Osteoblast (primary cell): ENCODE results near the gene SNRPF. TPM values are rescaled to one million over a fixed set of nuclear protein-coding genes. Genes with fewer than 3 reads are reported as not detected.

ENCODE experiments used
- DNase-seq: peaks from one replicate; pipeline ENCODE4 v3.0.0; 2011; ENCODE audit warnings: low spot score, mixed read lengths; ENCODE audit not compliant: insufficient read length; ENCODE audit errors: missing footprints
- H2AFZ ChIP-seq: 2 replicates; pipeline ENCODE4 v1.6.0; 2011; ENCODE audit warnings: mild to moderate bottlenecking, low read length
- H3K27ac ChIP-seq: 2 replicates; pipeline ENCODE4 v1.5.1; 2011; ENCODE audit warnings: mild to moderate bottlenecking, low read depth, low read length, moderate library complexity
- H3K27me3 ChIP-seq: 2 replicates; pipeline ENCODE4 v1.6.0; 2012; ENCODE audit warnings: mild to moderate bottlenecking, control low read depth, inconsistent platforms, low read length, moderate library complexity; ENCODE audit not compliant: insufficient read depth
- H3K36me3 ChIP-seq: 2 replicates; pipeline ENCODE4 v1.5.1; 2011; ENCODE audit warnings: mild to moderate bottlenecking, low read length, control low read depth, moderate library complexity; ENCODE audit not compliant: insufficient read depth
- H3K4me1 ChIP-seq: 2 replicates; pipeline ENCODE4 v1.5.1; 2011; ENCODE audit warnings: mild to moderate bottlenecking, low read length, control low read depth, moderate library complexity; ENCODE audit not compliant: insufficient read depth
- H3K4me2 ChIP-seq: 2 replicates; pipeline ENCODE4 v1.6.0; 2011; ENCODE audit warnings: mild to moderate bottlenecking, low read length; ENCODE audit not compliant: insufficient read depth
- H3K4me3 ChIP-seq: fragments of 200-600 bp; sonication (generic); 3 replicates; pipeline ENCODE4 v1.5.1; 2012; ENCODE audit warnings: mild to moderate bottlenecking, low read length, inconsistent platforms; ENCODE audit not compliant: insufficient read depth
- H3K79me2 ChIP-seq: 2 replicates; pipeline ENCODE4 v1.6.0; 2012; ENCODE audit warnings: mild to moderate bottlenecking, low read length, control low read depth, inconsistent platforms; ENCODE audit not compliant: insufficient read depth
- H3K9me3 ChIP-seq: 2 replicates; pipeline ENCODE4 v1.5.1; 2011; ENCODE audit warnings: low read depth, low read length, control low read depth
- H4K20me1 ChIP-seq: 2 replicates; pipeline ENCODE4 v1.6.0; 2012; ENCODE audit warnings: mild to moderate bottlenecking, low read length, control low read depth; ENCODE audit not compliant: insufficient read depth
- CTCF ChIP-seq: IDR thresholded peaks from 2 replicates; pipeline ENCODE4 v1.5.1; 2011; ENCODE audit warnings: mild to moderate bottlenecking, low read depth, low read length, moderate library complexity; ENCODE audit errors: extremely low read depth
- total RNA-seq: library from RNA; depleted of rRNA; stranded (reverse); fragments of >200 nt; gene quantifications from 2 replicates; pipeline ENCODE4 v1.2.3, GENCODE V29; 2012

The SNRPF gene
- total RNA-seq, 1 donor, result 6.2 TPM

- H3K9me3 ChIP-seq, result no peaks in the 10 kb centered on the region
- no peak overlapping the region for H2AFZ ChIP-seq
- TF ChIP-seq CTCF, result no peak
- peaks cover 36% of the 10 kb centered on the region for H3K36me3 ChIP-seq
- no peak overlapping the region for H3K27ac ChIP-seq
- peak overlapping the region; percentile 96 for H3K4me2 ChIP-seq
- H4K20me1 ChIP-seq, result peaks cover 12% of the 10 kb centered on the region
- H3K79me2 ChIP-seq, result peaks cover 56% of the 10 kb centered on the region
- no peak for DNase-seq
- H3K4me3 ChIP-seq, result peak overlapping the region; percentile 95
- no peaks in the 10 kb centered on the region for H3K27me3 ChIP-seq
- H3K4me1 ChIP-seq, result peaks cover 10% of the 10 kb centered on the region
Observed at GRCh38 chr12:95859947-95860850, 1.4 kb downstream of the SNRPF start.

GRCh38 chr12:95862038-95862437 is 3.3 kb downstream of the SNRPF start:
- no peak for TF ChIP-seq CTCF
- H3K27ac ChIP-seq, result no peak overlapping the region
- H3K79me2 ChIP-seq, result peaks cover 56% of the 10 kb centered on the region
- H3K27me3 ChIP-seq, result no peaks in the 10 kb centered on the region
- no peak overlapping the region for H3K4me2 ChIP-seq
- H2AFZ ChIP-seq, result no peak overlapping the region
- H3K4me1 ChIP-seq, result peaks cover 10% of the 10 kb centered on the region
- H3K4me3 ChIP-seq, result no peak overlapping the region
- peaks cover 41% of the 10 kb centered on the region for H3K36me3 ChIP-seq
- H3K9me3 ChIP-seq, result no peaks in the 10 kb centered on the region
- no peak for DNase-seq
- H4K20me1 ChIP-seq, result peaks cover 12% of the 10 kb centered on the region

GRCh38 chr12:95863337-95863736 is 4.6 kb downstream of the SNRPF start:
- DNase-seq, result no peak
- no peaks in the 10 kb centered on the region for H3K9me3 ChIP-seq
- no peak for TF ChIP-seq CTCF
- peaks cover 10% of the 10 kb centered on the region for H3K4me1 ChIP-seq
- H4K20me1 ChIP-seq, result peaks cover 12% of the 10 kb centered on the region
- no peak overlapping the region for H3K4me3 ChIP-seq
- H3K27ac ChIP-seq, result no peak overlapping the region
- H3K4me2 ChIP-seq, result no peak overlapping the region
- H3K79me2 ChIP-seq, result peaks cover 56% of the 10 kb centered on the region
- no peak overlapping the region for H2AFZ ChIP-seq
- H3K36me3 ChIP-seq, result peaks cover 47% of the 10 kb centered on the region
- H3K27me3 ChIP-seq, result no peaks in the 10 kb centered on the region

GRCh38 chr12:95870897-95871296 is 12.1 kb downstream of the SNRPF start:
- Histone ChIP-seq H3K27ac (no peak overlapping the region), H3K4me1 (no peaks in the 10 kb centered on the region), H3K9me3 (no peaks in the 10 kb centered on the region), H4K20me1 (no peaks in the 10 kb centered on the region), H3K79me2 (no peaks in the 10 kb centered on the region), H3K4me2 (no peak overlapping the region), H3K4me3 (no peak overlapping the region), H3K36me3 (peaks cover 8% of the 10 kb centered on the region), H2AFZ (no peak overlapping the region), H3K27me3 (no peaks in the 10 kb centered on the region)
- no peak for DNase-seq
- no peak for TF ChIP-seq CTCF
